ENCODE measurements around the gene RIN3. TPM values are rescaled to one million over a fixed set of nuclear protein-coding genes. Genes with fewer than 3 reads are reported as not detected.
A peak's percentile ranks its signal among the peaks of the same experiment; 100 is the strongest.

Gene RIN3
- total RNA-seq, 1 experiment from 2014 or later = 10.9 TPM

DNA sequence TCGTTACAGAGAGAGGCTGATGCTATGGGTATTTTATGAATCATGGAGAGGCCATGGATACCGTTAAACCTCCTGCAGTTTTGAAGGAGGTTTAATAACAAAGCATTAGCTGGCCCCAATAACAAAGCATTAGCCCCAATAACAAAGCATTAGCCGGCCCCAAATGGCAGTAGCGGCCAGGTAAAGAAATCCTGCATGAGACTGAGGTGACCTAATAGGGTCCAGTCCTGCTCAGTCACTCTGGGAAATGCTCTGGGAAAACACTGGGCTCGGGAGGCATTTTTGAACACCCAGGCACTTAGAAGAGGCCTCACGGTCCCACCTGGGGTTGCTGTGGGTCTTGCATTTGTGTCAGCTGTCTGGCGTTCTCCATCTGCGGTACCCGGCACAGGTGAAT lies 776 bp upstream of the RIN3 start:
- POLR2A ChIA-PET = no interaction called here

GRCh38 chr14:92513966-92514843 lies 624 bp downstream of the RIN3 start:
- intact Hi-C loops (cut with micrococcal nuclease; ENCODE audit: unreplicated experiment) = no loop called here
- ATAC-seq = peak; percentile 63
- Histone ChIP-seq H3K27me3 (ENCODE audit: control insufficient read depth, insufficient read depth, low read length) (no peaks in the 10 kb centered on the region), H3K27ac (ENCODE audit: low read length) (peak overlapping the region; percentile 69), H3K9me3 (ENCODE audit: control insufficient read depth, insufficient read depth, low read depth, low read length) (no peaks in the 10 kb centered on the region), H3K36me3 (ENCODE audit: control insufficient read depth, insufficient read depth, low read length) (no peaks in the 10 kb centered on the region), H3K4me1 (ENCODE audit: control insufficient read depth, insufficient read depth, low read length) (peaks cover 7% of the 10 kb centered on the region), H3K4me3 (ENCODE audit: low read depth in 2 of 2, low read length in 2 of 2) (peak overlapping the region; percentile 55)
- ChIA-PET CTCF (no interaction called here), POLR2A (no interaction called here)
- DNase-seq (ENCODE audit: low read depth, low spot score) = no peak
- no peak for TF ChIP-seq POLR2AphosphoS5 (IDR thresholded peaks at IDR 0.05; ENCODE audit: low read depth, low read length)
- TF ChIP-seq SIN3A (IDR thresholded peaks at IDR 0.05; ENCODE audit: borderline replicate concordance, insufficient read depth, low read depth, low read length) = no peak
- TF ChIP-seq, protein P1, sequence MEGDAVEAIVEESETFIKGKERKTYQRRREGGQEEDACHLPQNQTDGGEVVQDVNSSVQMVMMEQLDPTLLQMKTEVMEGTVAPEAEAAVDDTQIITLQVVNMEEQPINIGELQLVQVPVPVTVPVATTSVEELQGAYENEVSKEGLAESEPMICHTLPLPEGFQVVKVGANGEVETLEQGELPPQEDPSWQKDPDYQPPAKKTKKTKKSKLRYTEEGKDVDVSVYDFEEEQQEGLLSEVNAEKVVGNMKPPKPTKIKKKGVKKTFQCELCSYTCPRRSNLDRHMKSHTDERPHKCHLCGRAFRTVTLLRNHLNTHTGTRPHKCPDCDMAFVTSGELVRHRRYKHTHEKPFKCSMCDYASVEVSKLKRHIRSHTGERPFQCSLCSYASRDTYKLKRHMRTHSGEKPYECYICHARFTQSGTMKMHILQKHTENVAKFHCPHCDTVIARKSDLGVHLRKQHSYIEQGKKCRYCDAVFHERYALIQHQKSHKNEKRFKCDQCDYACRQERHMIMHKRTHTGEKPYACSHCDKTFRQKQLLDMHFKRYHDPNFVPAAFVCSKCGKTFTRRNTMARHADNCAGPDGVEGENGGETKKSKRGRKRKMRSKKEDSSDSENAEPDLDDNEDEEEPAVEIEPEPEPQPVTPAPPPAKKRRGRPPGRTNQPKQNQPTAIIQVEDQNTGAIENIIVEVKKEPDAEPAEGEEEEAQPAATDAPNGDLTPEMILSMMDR (IDR thresholded peaks at IDR 0.05) = no peak
- no peak for TF ChIP-seq REST (IDR thresholded peaks at IDR 0.05; ENCODE audit: insufficient read depth in 1 of 2, low read depth in 2 of 2, low read length in 1 of 2)
- TF ChIP-seq TCF7L2 (IDR thresholded peaks at IDR 0.05; ENCODE audit: low read depth, low read length) = no peak
- BruUV-seq (replicated peaks) = no TSS peak
- in situ Hi-C loops (cut with HindIII; ENCODE audit: low pct_unique_long_range_greater_than_20kb, low sequenced_read_pairs) = no loop called here

More for the DNA sequence above, 776 bp upstream of the RIN3 start:
- Histone ChIP-seq H3K27ac (ENCODE audit: low read length) (no peak overlapping the region), H3K9me3 (ENCODE audit: control insufficient read depth, insufficient read depth, low read depth, low read length) (no peaks in the 10 kb centered on the region), H3K4me1 (ENCODE audit: control insufficient read depth, insufficient read depth, low read length) (peaks cover 7% of the 10 kb centered on the region), H3K4me3 (ENCODE audit: low read depth in 2 of 2, low read length in 2 of 2) (peak overlapping the region; percentile 55), H3K36me3 (ENCODE audit: control insufficient read depth, insufficient read depth, low read length) (no peaks in the 10 kb centered on the region), H3K27me3 (ENCODE audit: control insufficient read depth, insufficient read depth, low read length) (no peaks in the 10 kb centered on the region)
- ATAC-seq (no peak), DNase-seq (ENCODE audit: low read depth, low spot score) (no peak)
- CTCF ChIA-PET = no interaction called here
- BruUV-seq (replicated peaks) = no TSS peak
- in situ Hi-C loops (cut with HindIII; ENCODE audit: low pct_unique_long_range_greater_than_20kb, low sequenced_read_pairs) = no loop called here
- TF ChIP-seq TCF7L2 (IDR thresholded peaks at IDR 0.05; ENCODE audit: low read depth, low read length) (no peak), REST (IDR thresholded peaks at IDR 0.05; ENCODE audit: insufficient read depth in 1 of 2, low read depth in 2 of 2, low read length in 1 of 2) (no peak), POLR2AphosphoS5 (IDR thresholded peaks at IDR 0.05; ENCODE audit: low read depth, low read length) (no peak), SIN3A (IDR thresholded peaks at IDR 0.05; ENCODE audit: borderline replicate concordance, insufficient read depth, low read depth, low read length) (no peak)
- TF ChIP-seq, protein P1 (IDR thresholded peaks at IDR 0.05) = no peak
- intact Hi-C loops (cut with micrococcal nuclease; ENCODE audit: unreplicated experiment) = no loop called here

Measured in Panc1 (cell line).